K562 (cell line): ENCODE measurements around the gene CROCC2. TPM values are rescaled to one million over a fixed set of nuclear protein-coding genes. Genes with fewer than 3 reads are reported as not detected.
A peak's percentile ranks its signal among the peaks of the same experiment; 100 is the strongest.

Source experiments
- ATAC-seq: fragments of 200-7000 bp; cut with Tn5 transposase; 3 replicates; pipeline ENCODE4 v1.9.1; 2020; ENCODE audit warnings: moderate library complexity
- BruUV-seq: library from RNA; stranded (reverse); fragments of 400-500 nt; replicated peaks from 2 replicates; lab custom pipeline; 2021; lab: Mats Ljungman, UMichigan
- CTCF ChIA-PET: fragments of 300-600 bp; formaldehyde crosslinking; extraction: SDS; loops from one replicate; lab custom pipeline; 2021; ENCODE audit warnings: low intra/inter-chr PET ratio; lab: Yijun Ruan, JAX
- POLR2A ChIA-PET: fragments of 300-600, 350-650 bp; sonication (Branson Sonifier 250); formaldehyde crosslinking; extraction: SDS; loops from one replicate; lab custom pipeline; 2021; ENCODE audit warnings: antibody characterized with exemption, inconsistent platforms; lab: Yijun Ruan, JAX
- DNase-seq, 4 experiments: peaks; one replicate each; pipeline versions ENCODE4 v3.0.0 to v3.0.0-alpha.2; 2011 to 2018; ENCODE audit warnings: low spot score in 3 of 4, mixed read lengths in 3 of 4; ENCODE audit errors: extremely low read depth in 1 of 4
- FAIRE-seq: peaks from 2 replicates; lab custom pipeline; 2011; peaks lifted over from hg19 to GRCh38; lab: Jason Lieb, UNC
- H2AFZ ChIP-seq: 2 replicates; pipeline ENCODE4 v1.6.0; 2011; ENCODE audit warnings: low read depth, low read length, control low read depth, inconsistent platforms
- H3K27ac ChIP-seq: fragments of 200-600 bp; 3 replicates; pipeline ENCODE4 v1.8.0; 2011; ENCODE audit warnings: low read depth, mild to moderate bottlenecking, control low read depth, inconsistent platforms, low read length, moderate library complexity, mixed read lengths; ENCODE audit errors: extremely low read depth
- H3K27me3 ChIP-seq, 2 experiments: fragments of 300-600 bp in 1 of 2; 2 replicates in 1 of 2; 3 replicates in 1 of 2; pipeline versions ENCODE4 v1.6.0 to v1.8.0; 2011; ENCODE audit warnings: inconsistent platforms in 2 of 2, low read length in 2 of 2, mild to moderate bottlenecking in 1 of 2, mixed read lengths in 1 of 2, moderate library complexity in 1 of 2; ENCODE audit not compliant: control insufficient read depth in 2 of 2, insufficient read depth in 2 of 2
- H3K36me3 ChIP-seq: fragments of 300-600 bp; 3 replicates; pipeline ENCODE4 v1.8.0; 2011; ENCODE audit warnings: mild to moderate bottlenecking, low read length, inconsistent platforms; ENCODE audit not compliant: control insufficient read depth, insufficient read depth
- H3K4me1 ChIP-seq, 2 experiments: fragments of 200-600 bp in 1 of 2; replicated peaks in 1 of 2; 2 replicates in 1 of 2; 3 replicates in 1 of 2; pipeline versions ENCODE4 v1.5.1 to v1.8.0; 2011; ENCODE audit warnings: inconsistent platforms in 2 of 2, low read length in 2 of 2, mild to moderate bottlenecking in 1 of 2, mixed read lengths in 1 of 2, moderate library complexity in 1 of 2; ENCODE audit not compliant: control insufficient read depth in 2 of 2, insufficient read depth in 2 of 2
- H3K4me2 ChIP-seq: 2 replicates; pipeline ENCODE4 v1.6.1; 2011; ENCODE audit warnings: low read length, control low read depth, inconsistent platforms, mixed read lengths; ENCODE audit not compliant: insufficient read depth
- H3K4me3 ChIP-seq: fragments of 200-600 bp; sonication (generic), shearing (Covaris generic); 2 replicates; pipeline ENCODE4 v1.5.1; 2016; ENCODE audit warnings: control low read depth, inconsistent platforms
- H3K79me2 ChIP-seq: fragments of 200-600 bp; 3 replicates; pipeline ENCODE4 v1.8.0; 2011; ENCODE audit warnings: low read length, inconsistent platforms; ENCODE audit not compliant: control insufficient read depth, insufficient read depth
- H3K9ac ChIP-seq, 2 experiments: 2 replicates each; pipeline versions ENCODE4 v1.6.0 to v1.6.1; 2011; ENCODE audit warnings: low read depth in 2 of 2, low read length in 2 of 2, control low read depth in 1 of 2, inconsistent platforms in 1 of 2, mild to moderate bottlenecking in 1 of 2, mixed read lengths in 1 of 2; ENCODE audit not compliant: insufficient read depth in 1 of 2
- H3K9me1 ChIP-seq: one replicate; pipeline ENCODE4 v1.6.0; 2011; ENCODE audit warnings: inconsistent platforms, mild to moderate bottlenecking, low read length, moderate library complexity; ENCODE audit not compliant: control insufficient read depth, insufficient read depth
- H3K9me3 ChIP-seq: replicated peaks from 2 replicates; pipeline ENCODE4 v1.5.1; 2011; ENCODE audit warnings: low read depth, low read length, inconsistent platforms; ENCODE audit not compliant: control insufficient read depth, insufficient read depth
- H4K20me1 ChIP-seq: replicated peaks from 2 replicates; pipeline ENCODE4 v1.6.1; 2011; ENCODE audit warnings: low read length, inconsistent platforms, mixed read lengths; ENCODE audit not compliant: control insufficient read depth, insufficient read depth
- BHLHE40 ChIP-seq: IDR thresholded peaks from 2 replicates; pipeline ENCODE4 v1.6.1; 2011; ENCODE audit warnings: low read length, improper control_type of control experiment
- KDM4B ChIP-seq, 2 experiments: fragments of 450-650 bp in 1 of 2; sonication (generic) in 1 of 2; IDR thresholded peaks; 2 replicates each; pipeline ENCODE4 v1.6.1; 2016 to 2017; ENCODE audit warnings: borderline replicate concordance in 2 of 2, antibody characterized with exemption in 1 of 2, low read depth in 1 of 2, mild to moderate bottlenecking in 1 of 2
- MLLT1 ChIP-seq, 2 experiments: fragments of 450-650 bp; IDR thresholded peaks; 2 replicates each; pipeline ENCODE4 v1.6.1; 2016
- TAL1 ChIP-seq: fragments of 450-650 bp; IDR thresholded peaks from 2 replicates; pipeline ENCODE4 v1.6.1; 2016; ENCODE audit warnings: mild to moderate bottlenecking
- ZFP36 ChIP-seq: fragments of 150-350 bp; IDR thresholded peaks from 2 replicates; pipeline ENCODE4 v1.6.1; 2018; ENCODE audit warnings: low read length, low read depth; ENCODE audit not compliant: partially characterized antibody
- ZNF695 ChIP-seq: fragments of 450-650 bp; formaldehyde crosslinking; IDR thresholded peaks from 2 replicates; pipeline ENCODE4 v1.4.0; 2020; ENCODE audit warnings: mild to moderate bottlenecking, moderate library complexity
- ZNF707 ChIP-seq: fragments of 250-450 bp; sonication (Bioruptor Pico); conservative IDR thresholded peaks from 2 replicates; pipeline ENCODE4 v1.8.0; 2022; ENCODE audit warnings: inconsistent platforms, mild to moderate bottlenecking, moderate library complexity
- WGBS: fragments of 100-300 bp; shearing (Covaris generic); methylation state at CpG from one replicate; pipeline ENCODE4 v1.1.6; 2016; ENCODE audit warnings: low coverage, mixed read lengths; ENCODE audit not compliant: insufficient coverage; ENCODE audit errors: missing lambda C conversion rate; 5-methylcytosine and 5-hydroxymethylcytosine counted together
- in situ Hi-C: fragments of 300-500 bp; cut with MboI; formaldehyde crosslinking; loops from 4 replicates; pipeline ENCODE4 v1.15.0; 2018; ENCODE audit warnings: inconsistent platforms, mixed read lengths
- intact Hi-C: fragments of 100-400 bp; cut with micrococcal nuclease; formaldehyde crosslinking; loops from 2 replicates; pipeline ENCODE4 v1.14.2; 2022
- polyA plus RNA-seq, 8 experiments: library from polyadenylated mRNA; depleted of rRNA in 4 of 8; stranded (reverse) in 5 of 8; unstranded in 3 of 8; fragments of >200 nt; fragmentation: Nextera tagmentation in 2 of 8; fragmentation: Illumina TruSeq in 1 of 8; extraction: Ambion mirVana in 2 of 8; extraction: Trizol in 1 of 8; gene quantifications; 2 replicates each; pipeline versions ENCODE4 v1.2.1 to v1.2.3, GENCODE V29; 2011 to 2014; ENCODE audit warnings: inconsistent platforms in 1 of 8, missing spikeins in 1 of 8
- total RNA-seq, 7 experiments: library from RNA; depleted of rRNA in 6 of 7; stranded (reverse); fragments of >200 nt in 6 of 7; fragmentation: Illumina TruSeq in 2 of 7; extraction: Trizol in 2 of 7; gene quantifications; 2 replicates each; pipeline versions ENCODE4 v1.2.1 to v1.2.3, GENCODE V29; 2011 to 2021; ENCODE audit warnings: low replicate concordance in 1 of 7

The CROCC2 gene
- total and polyA plus RNA-seq, 9 of the 15 experiments (the other 6 are each of a cell fraction or from before 2014, with no cell fraction given): not detected

DNA sequence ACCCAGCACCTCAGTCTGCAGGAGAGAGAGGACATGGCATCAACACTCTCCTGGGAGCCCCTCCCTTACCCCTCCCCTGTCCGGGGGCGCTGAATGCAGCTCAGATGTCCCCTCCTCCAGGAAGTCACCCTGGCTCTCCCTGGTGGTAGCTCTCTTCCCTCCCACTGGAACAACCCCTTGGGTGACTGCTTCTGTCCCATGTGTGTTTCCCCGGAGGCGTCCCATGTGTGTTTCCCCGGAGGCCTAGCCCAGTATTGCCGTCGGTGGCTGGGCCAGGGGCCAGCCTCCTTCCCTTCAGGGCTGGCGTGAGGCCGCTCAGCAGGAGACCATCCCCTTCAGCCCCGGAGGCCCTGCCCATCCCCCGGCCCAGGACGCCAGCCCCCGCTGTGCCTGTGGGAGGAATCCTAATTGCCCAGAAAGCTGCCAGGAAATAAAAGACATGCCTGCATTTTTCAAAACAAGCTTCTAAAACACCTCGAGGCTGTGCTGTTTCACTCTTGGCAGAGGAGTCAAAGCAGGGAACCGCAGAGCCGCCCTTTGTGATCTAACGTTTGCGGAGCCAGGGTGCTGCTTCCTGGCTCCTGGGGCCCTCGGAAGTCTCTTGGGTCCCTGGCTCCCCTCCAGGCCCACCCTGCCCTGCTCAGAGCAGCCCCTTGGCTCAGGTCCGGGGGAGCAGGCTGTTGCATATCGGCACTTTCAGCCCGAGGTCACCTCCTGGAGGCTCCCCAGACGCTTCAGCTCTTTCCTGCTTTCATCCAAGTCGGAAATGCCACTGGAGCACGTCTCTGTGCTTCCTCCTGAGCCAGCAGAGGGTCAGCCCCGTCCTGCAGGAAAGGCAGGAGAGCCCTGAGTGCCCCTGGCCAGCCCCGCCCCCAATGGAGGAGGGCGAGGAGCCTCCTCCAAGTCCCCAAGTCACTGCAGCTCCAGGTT is 103.7 kb downstream of the CROCC2 start:
- no peak for DNase-seq
- H3K27ac ChIP-seq: no peak overlapping the region
- TF ChIP-seq ZNF695: no peak
- TF ChIP-seq MLLT1 (IDR thresholded peaks at IDR 0.05): no peak
- TF ChIP-seq TAL1: no peak
- TF ChIP-seq ZFP36: peak; percentile 64
- TF ChIP-seq KDM4B (IDR thresholded peaks at IDR 0.05; ENCODE audit: borderline replicate concordance in 2 of 2, low read depth in 1 of 2): no peak
- no peak for TF ChIP-seq ZNF707 (CRISPR knock-in tag)
- no peak for TF ChIP-seq BHLHE40
- WGBS: 0% methylated on average over 21 of the region's 28 CpGs
- no peaks in the 10 kb centered on the region for H4K20me1 ChIP-seq
- ATAC-seq: no peak
- in situ Hi-C loops: no loop called here
- ChIA-PET POLR2A (interaction anchor here (0.7 kb wide), 2 partner anchors 30 to 1023 kb away, joined by 3 to 4 read pairs; no protein-coding TSS in a partner anchor), CTCF (no interaction called here)
- H3K4me2 ChIP-seq: no peak overlapping the region
- H3K9ac ChIP-seq: no peak overlapping the region
- H3K36me3 ChIP-seq: no peaks in the 10 kb centered on the region
- H3K27me3 ChIP-seq: peaks cover 0 to 30% of the 10 kb centered on the region in 2 experiments; a peak in 2 of 5 replicates
- H2AFZ ChIP-seq: no peak overlapping the region
- no TSS peak for BruUV-seq
- intact Hi-C loops: no loop called here
- no peak overlapping the region for H3K4me3 ChIP-seq
- H3K9me1 ChIP-seq: no peaks in the 10 kb centered on the region
- no peaks in the 10 kb centered on the region for H3K79me2 ChIP-seq
- no peak for FAIRE-seq
- H3K4me1 ChIP-seq: peaks cover 0 to 7% of the 10 kb centered on the region in 2 experiments; a peak in 1 of 5 replicates
- no peaks in the 10 kb centered on the region for H3K9me3 ChIP-seq
